Smooth muscle cell (in vitro differentiated cells): ENCODE data around the gene RAPGEF1. TPM values are rescaled to one million over a fixed set of nuclear protein-coding genes. Genes with fewer than 3 reads are reported as not detected.

ENCODE experiments used
- DNase-seq: peaks from one replicate; lab custom pipeline; 2025; ENCODE audit not compliant: unreplicated experiment; lab: John Stamatoyannopoulos, UW
- H2AFZ ChIP-seq: fragments of 200-600 bp; sonication (generic); 2 replicates; pipeline ENCODE4 v1.6.0; 2016; ENCODE audit warnings: antibody characterized with exemption, low read depth, mild to moderate bottlenecking
- H3F3A ChIP-seq: fragments of 200-600 bp; sonication (generic); 2 replicates; pipeline ENCODE4 v1.6.0; 2017; ENCODE audit warnings: antibody characterized with exemption, low read depth
- H3K27ac ChIP-seq: fragments of 200-600 bp; sonication (generic); 2 replicates; pipeline ENCODE4 v1.5.1; 2016; ENCODE audit warnings: low read depth, mild to moderate bottlenecking
- H3K27me3 ChIP-seq: fragments of 200-600 bp; sonication (generic); 2 replicates; pipeline ENCODE4 v1.6.1; 2016; ENCODE audit warnings: low read depth, mild to moderate bottlenecking
- H3K36me3 ChIP-seq: fragments of 200-600 bp; sonication (generic); 2 replicates; pipeline ENCODE4 v1.5.1; 2016; ENCODE audit warnings: low read depth
- H3K4me1 ChIP-seq: fragments of 200-600 bp; sonication (generic); 2 replicates; pipeline ENCODE4 v1.5.1; 2016; ENCODE audit warnings: low read depth
- H3K4me2 ChIP-seq: fragments of 200-600 bp; sonication (generic); 2 replicates; pipeline ENCODE4 v1.6.0; 2016; ENCODE audit warnings: mild to moderate bottlenecking
- H3K4me3 ChIP-seq: fragments of 200-600 bp; sonication (generic); 2 replicates; pipeline ENCODE4 v1.5.1; 2016; ENCODE audit warnings: mild to moderate bottlenecking
- H3K79me2 ChIP-seq: fragments of 200-600 bp; sonication (generic); 2 replicates; pipeline ENCODE4 v1.6.0; 2016; ENCODE audit warnings: low read depth, mild to moderate bottlenecking
- H3K9ac ChIP-seq: fragments of 200-600 bp; sonication (generic); 2 replicates; pipeline ENCODE4 v1.6.0; 2016; ENCODE audit warnings: low read depth
- H3K9me3 ChIP-seq: fragments of 200-600 bp; sonication (generic); replicated peaks from 2 replicates; pipeline ENCODE4 v1.5.1; 2016; ENCODE audit warnings: low read depth
- H4K20me1 ChIP-seq: fragments of 200-600 bp; sonication (generic); 2 replicates; pipeline ENCODE4 v1.6.0; 2016; ENCODE audit warnings: low read depth
- WGBS: methylation state at CpG from one replicate; pipeline ENCODE4 v1.1.7; 2016; ENCODE audit warnings: low lambda C conversion rate; 5-methylcytosine and 5-hydroxymethylcytosine counted together
- polyA plus RNA-seq: library from polyadenylated mRNA; unstranded; fragments of >200 nt; fragmentation: Nextera tagmentation; extraction: Ambion mirVana; gene quantifications from 2 replicates; pipeline ENCODE4 v1.2.1, GENCODE V29; 2016
- total RNA-seq: library from RNA; depleted of rRNA; stranded (reverse); fragments of >200 nt; gene quantifications from 2 replicates; pipeline ENCODE4 v1.2.3, GENCODE V29; 2014
- TF ChIP-seq, protein P1 (sequence below): fragments of 200-600 bp; sonication (generic); IDR thresholded peaks from 2 replicates; pipeline ENCODE4 v1.5.1; 2017; ENCODE audit warnings: borderline replicate concordance, mild to moderate bottlenecking, antibody characterized with exemption; ENCODE audit not compliant: insufficient read depth, poor library complexity, severe bottlenecking

The RAPGEF1 gene
- total and polyA plus RNA-seq, 2 experiments from 2014 or later, result 16.4 to 17.8 TPM

DNA sequence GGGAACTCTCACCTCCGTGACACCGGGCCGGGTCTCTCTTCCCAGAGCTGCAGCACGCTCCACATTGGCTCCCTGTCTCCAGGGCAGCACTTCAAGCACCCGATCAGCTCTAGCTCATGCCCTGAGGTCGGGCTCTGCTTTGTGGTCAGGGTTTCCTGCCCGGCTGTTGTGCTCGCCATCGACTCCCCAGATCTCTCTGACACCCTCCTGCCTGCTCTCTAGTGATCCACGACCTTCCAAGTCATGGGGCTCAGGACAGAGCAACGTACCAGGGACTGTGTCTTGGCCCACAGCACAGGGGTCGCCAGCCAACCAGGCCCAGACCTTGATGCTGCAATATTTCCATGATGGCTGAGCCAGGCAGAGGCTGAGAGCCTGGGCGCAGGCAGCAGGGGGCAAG lies 149.4 kb downstream of the RAPGEF1 start:
- DNase-seq, result no peak
- 95% methylated on average over 13 of the region's 13 CpGs for WGBS
- Histone ChIP-seq H3K27me3 (no peaks in the 10 kb centered on the region), H3K27ac (no peak overlapping the region), H3K4me1 (no peaks in the 10 kb centered on the region), H4K20me1 (no peaks in the 10 kb centered on the region), H3K36me3 (no peaks in the 10 kb centered on the region), H3K9me3 (no peaks in the 10 kb centered on the region), H2AFZ (no peak overlapping the region), H3K4me3 (no peak overlapping the region), H3K9ac (no peak overlapping the region), H3K4me2 (no peak overlapping the region), H3K79me2 (no peaks in the 10 kb centered on the region), H3F3A (no peaks in the 10 kb centered on the region)
- TF ChIP-seq, protein P1, sequence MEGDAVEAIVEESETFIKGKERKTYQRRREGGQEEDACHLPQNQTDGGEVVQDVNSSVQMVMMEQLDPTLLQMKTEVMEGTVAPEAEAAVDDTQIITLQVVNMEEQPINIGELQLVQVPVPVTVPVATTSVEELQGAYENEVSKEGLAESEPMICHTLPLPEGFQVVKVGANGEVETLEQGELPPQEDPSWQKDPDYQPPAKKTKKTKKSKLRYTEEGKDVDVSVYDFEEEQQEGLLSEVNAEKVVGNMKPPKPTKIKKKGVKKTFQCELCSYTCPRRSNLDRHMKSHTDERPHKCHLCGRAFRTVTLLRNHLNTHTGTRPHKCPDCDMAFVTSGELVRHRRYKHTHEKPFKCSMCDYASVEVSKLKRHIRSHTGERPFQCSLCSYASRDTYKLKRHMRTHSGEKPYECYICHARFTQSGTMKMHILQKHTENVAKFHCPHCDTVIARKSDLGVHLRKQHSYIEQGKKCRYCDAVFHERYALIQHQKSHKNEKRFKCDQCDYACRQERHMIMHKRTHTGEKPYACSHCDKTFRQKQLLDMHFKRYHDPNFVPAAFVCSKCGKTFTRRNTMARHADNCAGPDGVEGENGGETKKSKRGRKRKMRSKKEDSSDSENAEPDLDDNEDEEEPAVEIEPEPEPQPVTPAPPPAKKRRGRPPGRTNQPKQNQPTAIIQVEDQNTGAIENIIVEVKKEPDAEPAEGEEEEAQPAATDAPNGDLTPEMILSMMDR, result no peak

DNA sequence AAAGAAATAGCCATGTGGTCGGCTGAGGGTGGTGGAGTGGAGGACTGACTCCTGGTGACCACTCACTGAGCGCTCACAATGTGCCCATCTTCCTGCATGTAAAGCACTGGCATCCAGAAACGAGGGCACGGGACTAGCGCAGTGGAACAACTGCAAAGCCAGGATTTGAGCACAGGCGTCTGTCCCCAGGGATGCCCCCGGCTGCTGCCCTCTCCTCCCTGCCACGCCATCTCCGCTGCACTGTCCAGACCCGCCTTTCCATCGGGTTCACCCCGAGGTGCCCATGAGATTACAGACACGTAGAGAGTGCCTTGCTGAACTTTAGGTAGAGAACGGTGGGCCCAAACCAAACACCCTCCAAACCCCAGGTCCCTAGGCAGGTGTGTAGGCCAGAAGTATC lies 149.9 kb downstream of the RAPGEF1 start:
- Histone ChIP-seq H4K20me1 (no peaks in the 10 kb centered on the region), H2AFZ (no peak overlapping the region), H3K9me3 (no peaks in the 10 kb centered on the region), H3K36me3 (no peaks in the 10 kb centered on the region), H3K27me3 (no peaks in the 10 kb centered on the region), H3F3A (no peaks in the 10 kb centered on the region), H3K79me2 (no peaks in the 10 kb centered on the region), H3K4me3 (no peak overlapping the region), H3K4me2 (no peak overlapping the region), H3K27ac (no peak overlapping the region), H3K9ac (no peak overlapping the region), H3K4me1 (no peaks in the 10 kb centered on the region)
- WGBS, result 97% methylated on average over 14 of the region's 14 CpGs
- DNase-seq, result no peak
- TF ChIP-seq, protein P1, result no peak

DNA sequence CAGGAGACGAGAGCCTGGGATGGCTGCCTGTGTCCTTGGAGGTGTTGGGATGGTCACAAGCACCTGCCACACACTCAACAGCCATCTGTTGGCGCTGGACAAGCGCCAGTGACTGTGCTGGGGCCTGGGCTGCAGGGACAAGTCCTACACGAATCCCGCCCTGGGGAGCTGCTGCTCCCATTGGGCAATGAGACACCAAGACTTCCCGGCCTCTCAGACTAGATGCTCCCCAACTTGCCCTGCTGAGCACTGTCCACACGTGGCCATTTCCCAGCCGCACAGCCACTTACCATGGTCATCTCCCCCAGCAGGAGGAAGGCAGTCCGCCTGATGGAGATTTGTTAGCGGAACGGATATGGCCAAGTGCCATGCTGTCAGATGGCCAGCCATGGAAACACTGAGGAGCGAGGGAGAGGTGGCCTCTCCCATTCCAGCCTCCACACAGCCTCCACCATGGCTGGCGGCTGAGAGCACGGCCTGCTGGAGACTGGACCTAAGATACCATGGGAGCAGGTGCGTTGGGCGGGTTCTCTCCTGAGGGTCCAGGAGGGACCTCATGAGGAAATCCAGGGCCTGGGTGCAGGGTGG lies 150.7 kb downstream of the RAPGEF1 start:
- H3K27me3 ChIP-seq, result no peaks in the 10 kb centered on the region
- H4K20me1 ChIP-seq, result no peaks in the 10 kb centered on the region
- WGBS, result 99% methylated on average over 16 of the region's 16 CpGs
- no peaks in the 10 kb centered on the region for H3K79me2 ChIP-seq
- no peak overlapping the region for H3K4me2 ChIP-seq
- H3K27ac ChIP-seq, result no peak overlapping the region
- H3K9me3 ChIP-seq, result no peaks in the 10 kb centered on the region
- no peaks in the 10 kb centered on the region for H3K36me3 ChIP-seq
- H3K4me1 ChIP-seq, result no peaks in the 10 kb centered on the region
- H2AFZ ChIP-seq, result no peak overlapping the region
- TF ChIP-seq, protein P1, result no peak
- no peak overlapping the region for H3K4me3 ChIP-seq
- H3K9ac ChIP-seq, result no peak overlapping the region
- H3F3A ChIP-seq, result no peaks in the 10 kb centered on the region
- DNase-seq, result no peak

DNA sequence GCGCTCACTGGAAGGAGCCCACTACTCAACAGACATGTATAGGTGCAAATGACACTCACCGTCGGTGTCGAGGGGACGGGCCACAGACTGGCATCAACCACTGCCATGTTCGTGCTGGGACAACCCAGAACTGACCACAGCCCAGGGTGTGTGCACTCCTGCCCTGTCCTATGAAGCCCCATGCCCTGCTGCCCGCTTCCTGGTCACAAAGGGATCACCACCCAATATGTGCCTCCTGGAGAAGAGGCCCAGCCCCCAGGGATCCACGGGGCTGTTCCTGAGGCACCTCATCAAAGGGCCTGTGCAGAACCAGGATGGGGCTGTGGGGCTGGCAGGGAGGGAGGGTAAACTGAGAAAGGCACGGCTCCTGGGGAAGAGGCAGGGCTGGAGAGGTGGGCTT lies 151.5 kb downstream of the RAPGEF1 start:
- no peaks in the 10 kb centered on the region for H3K36me3 ChIP-seq
- no peak for DNase-seq
- H2AFZ ChIP-seq, result no peak overlapping the region
- no peaks in the 10 kb centered on the region for H4K20me1 ChIP-seq
- no peak overlapping the region for H3K4me3 ChIP-seq
- no peaks in the 10 kb centered on the region for H3K27me3 ChIP-seq
- TF ChIP-seq, protein P1, result no peak
- H3K9ac ChIP-seq, result no peak overlapping the region
- 95% methylated on average over 5 of the region's 9 CpGs for WGBS
- no peaks in the 10 kb centered on the region for H3K79me2 ChIP-seq
- H3K4me2 ChIP-seq, result no peak overlapping the region
- H3F3A ChIP-seq, result no peaks in the 10 kb centered on the region
- no peak overlapping the region for H3K27ac ChIP-seq
- no peaks in the 10 kb centered on the region for H3K9me3 ChIP-seq
- H3K4me1 ChIP-seq, result no peaks in the 10 kb centered on the region
